ENCODE measurements around the gene ZDHHC3.

The ZDHHC3 gene

GRCh38 chr3:44974416-44974815 is 1.6 kb downstream of the ZDHHC3 start:
- H3K4me3 ChIP-seq (ENCODE audit: low read length): peak overlapping the region; percentile 85
- no peaks in the 10 kb centered on the region for H3K36me3 ChIP-seq (replicated peaks; ENCODE audit: insufficient read depth, low read length)
- H3K4me1 ChIP-seq (ENCODE audit: low read length): peaks cover 14% of the 10 kb centered on the region
- H2AFZ ChIP-seq (ENCODE audit: low read length): no peak overlapping the region
- no peaks in the 10 kb centered on the region for H3K9me3 ChIP-seq (replicated peaks; ENCODE audit: insufficient read depth, low read length)
- H3F3A ChIP-seq (ENCODE audit: insufficient read depth, low read length): no peaks in the 10 kb centered on the region
- no peak for TF ChIP-seq EZH2 (optimal IDR thresholded peaks at IDR 0.05; ENCODE audit: low read depth, low read length)
- no peak for TF ChIP-seq EZH2phosphoT487 (IDR thresholded peaks at IDR 0.05; ENCODE audit: low read length)
- no peak for TF ChIP-seq CTCF (IDR thresholded peaks at IDR 0.05; ENCODE audit: low read length)
- peak overlapping the region; percentile 81 for H3K4me2 ChIP-seq (ENCODE audit: low read depth, low read length)
- H3K27ac ChIP-seq (ENCODE audit: low read length): no peak overlapping the region
- no peak for DNase-seq
- H3K79me2 ChIP-seq (ENCODE audit: low read length): peaks cover 79% of the 10 kb centered on the region
- no peaks in the 10 kb centered on the region for H3K27me3 ChIP-seq (replicated peaks; ENCODE audit: insufficient read depth, low read length)
- H3K9ac ChIP-seq (ENCODE audit: low read length): 0 out of 2 replicates have a peak overlapping the region, but pooled peaks have one; percentile 82
- no peaks in the 10 kb centered on the region for H3K9me2 ChIP-seq (replicated peaks; ENCODE audit: insufficient read depth, low read length)
- no peaks in the 10 kb centered on the region for H4K20me1 ChIP-seq (ENCODE audit: insufficient read depth, low read length)

- Histone ChIP-seq H3K36me3 (replicated peaks; ENCODE audit: insufficient read depth, low read length) (no peaks in the 10 kb centered on the region), H3K27me3 (replicated peaks; ENCODE audit: insufficient read depth, low read length) (no peaks in the 10 kb centered on the region), H3F3A (ENCODE audit: insufficient read depth, low read length) (no peaks in the 10 kb centered on the region), H3K27ac (ENCODE audit: low read length) (no peak overlapping the region), H2AFZ (ENCODE audit: low read length) (no peak overlapping the region), H3K9me2 (replicated peaks; ENCODE audit: insufficient read depth, low read length) (no peaks in the 10 kb centered on the region), H3K9ac (ENCODE audit: low read length) (no peak overlapping the region), H3K9me3 (replicated peaks; ENCODE audit: insufficient read depth, low read length) (no peaks in the 10 kb centered on the region), H3K4me2 (ENCODE audit: low read depth, low read length) (no peak overlapping the region), H3K4me3 (ENCODE audit: low read length) (no peak overlapping the region), H3K4me1 (ENCODE audit: low read length) (peaks cover 5% of the 10 kb centered on the region), H3K79me2 (ENCODE audit: low read length) (peaks cover 71% of the 10 kb centered on the region), H4K20me1 (ENCODE audit: insufficient read depth, low read length) (no peaks in the 10 kb centered on the region)
- no peak for DNase-seq
- no peak for TF ChIP-seq EZH2phosphoT487 (IDR thresholded peaks at IDR 0.05; ENCODE audit: low read length)
- no peak for TF ChIP-seq EZH2 (optimal IDR thresholded peaks at IDR 0.05; ENCODE audit: low read depth, low read length)
- no peak for TF ChIP-seq CTCF (IDR thresholded peaks at IDR 0.05; ENCODE audit: low read length)
Measured at GRCh38 chr3:44970926-44971490, 5.0 kb downstream of the ZDHHC3 start.

- Histone ChIP-seq H3K9ac (ENCODE audit: low read length) (no peak overlapping the region), H3F3A (ENCODE audit: insufficient read depth, low read length) (no peaks in the 10 kb centered on the region)
- TF ChIP-seq EZH2 (optimal IDR thresholded peaks at IDR 0.05; ENCODE audit: low read depth, low read length) (no peak), EZH2phosphoT487 (IDR thresholded peaks at IDR 0.05; ENCODE audit: low read length) (no peak), CTCF (IDR thresholded peaks at IDR 0.05; ENCODE audit: low read length) (no peak)
Measured at GRCh38 chr3:44969828-44970179, 6.2 kb downstream of the ZDHHC3 start.

More at GRCh38 chr3:44969828-44970179, 6.2 kb downstream of the ZDHHC3 start:
- H2AFZ ChIP-seq (ENCODE audit: low read length): no peak overlapping the region
- no peaks in the 10 kb centered on the region for H3K9me2 ChIP-seq (replicated peaks; ENCODE audit: insufficient read depth, low read length)
- no peaks in the 10 kb centered on the region for H4K20me1 ChIP-seq (ENCODE audit: insufficient read depth, low read length)
- H3K27ac ChIP-seq (ENCODE audit: low read length): no peak overlapping the region
- H3K4me1 ChIP-seq (ENCODE audit: low read length): peaks cover 5% of the 10 kb centered on the region
- H3K36me3 ChIP-seq (replicated peaks; ENCODE audit: insufficient read depth, low read length): no peaks in the 10 kb centered on the region
- H3K9me3 ChIP-seq (replicated peaks; ENCODE audit: insufficient read depth, low read length): no peaks in the 10 kb centered on the region
- DNase-seq: no peak
- H3K79me2 ChIP-seq (ENCODE audit: low read length): peaks cover 73% of the 10 kb centered on the region
- H3K27me3 ChIP-seq (replicated peaks; ENCODE audit: insufficient read depth, low read length): no peaks in the 10 kb centered on the region
- no peak overlapping the region for H3K4me3 ChIP-seq (ENCODE audit: low read length)
- H3K4me2 ChIP-seq (ENCODE audit: low read depth, low read length): no peak overlapping the region
